Lower leg skin (tissue), 4 donors: ENCODE measurements around the gene TRAPPC3. TPM values are rescaled to one million over a fixed set of nuclear protein-coding genes. Genes with fewer than 3 reads are reported as not detected.

ENCODE experiments used
- DNase-seq, 2 donors: peaks; one replicate each; pipeline ENCODE4 v3.0.0-alpha.2; 2019; ENCODE audit warnings: low spot score in 2 of 2
- H3K4me3 ChIP-seq: fragments of 200-600 bp; sonication (generic); 2 replicates; pipeline ENCODE4 v1.5.1; 2017; ENCODE audit warnings: mild to moderate bottlenecking, low read depth; ENCODE audit not compliant: poor library complexity, severe bottlenecking
- POLR2A ChIP-seq, 2 donors: fragments of 450-650 bp; IDR thresholded peaks; one replicate each; pipeline ENCODE4 v1.6.1; 2016 to 2017; ENCODE audit warnings: antibody characterized with exemption in 2 of 2, mild to moderate bottlenecking in 1 of 2, moderate library complexity in 1 of 2
- WGBS, 2 donors: methylation state at CpG; one replicate each; pipeline ENCODE4 v1.1.5; 2018; 5-methylcytosine and 5-hydroxymethylcytosine counted together
- intact Hi-C: fragments of 100-400 bp; cut with DNase I; formaldehyde crosslinking; loops from one replicate; pipeline ENCODE4 v1.15.0; 2023; ENCODE audit warnings: low total_unique reads
- total RNA-seq, 4 donors: library from RNA; depleted of rRNA; stranded (reverse); fragments of >200 nt; gene quantifications; one replicate each; pipeline ENCODE4 v1.1.0, GENCODE V29; 2016
- TF ChIP-seq, protein P1 (sequence below), 3 donors: fragments of 450-650 bp; IDR thresholded peaks; one replicate each; pipeline ENCODE4 v1.5.1; 2016; ENCODE audit warnings: antibody characterized with exemption in 3 of 3, mild to moderate bottlenecking in 3 of 3, moderate library complexity in 2 of 3

Gene TRAPPC3
- total RNA-seq, 4 donors from 2014 or later, result 78.3 to 113 (median 104) TPM

- WGBS, 2 donors, result 2 to 4% methylated on average over 32 of the region's 32 CpGs
- TF ChIP-seq, protein P1, sequence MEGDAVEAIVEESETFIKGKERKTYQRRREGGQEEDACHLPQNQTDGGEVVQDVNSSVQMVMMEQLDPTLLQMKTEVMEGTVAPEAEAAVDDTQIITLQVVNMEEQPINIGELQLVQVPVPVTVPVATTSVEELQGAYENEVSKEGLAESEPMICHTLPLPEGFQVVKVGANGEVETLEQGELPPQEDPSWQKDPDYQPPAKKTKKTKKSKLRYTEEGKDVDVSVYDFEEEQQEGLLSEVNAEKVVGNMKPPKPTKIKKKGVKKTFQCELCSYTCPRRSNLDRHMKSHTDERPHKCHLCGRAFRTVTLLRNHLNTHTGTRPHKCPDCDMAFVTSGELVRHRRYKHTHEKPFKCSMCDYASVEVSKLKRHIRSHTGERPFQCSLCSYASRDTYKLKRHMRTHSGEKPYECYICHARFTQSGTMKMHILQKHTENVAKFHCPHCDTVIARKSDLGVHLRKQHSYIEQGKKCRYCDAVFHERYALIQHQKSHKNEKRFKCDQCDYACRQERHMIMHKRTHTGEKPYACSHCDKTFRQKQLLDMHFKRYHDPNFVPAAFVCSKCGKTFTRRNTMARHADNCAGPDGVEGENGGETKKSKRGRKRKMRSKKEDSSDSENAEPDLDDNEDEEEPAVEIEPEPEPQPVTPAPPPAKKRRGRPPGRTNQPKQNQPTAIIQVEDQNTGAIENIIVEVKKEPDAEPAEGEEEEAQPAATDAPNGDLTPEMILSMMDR (IDR thresholded peaks at IDR 0.05), result no peak
- no peak for TF ChIP-seq POLR2A (IDR thresholded peaks at IDR 0.05)
- peak in 1 of 2 donors; percentile 76 for DNase-seq
- intact Hi-C loops, result no loop called here
- H3K4me3 ChIP-seq, result peak overlapping the region; percentile 77
These were observed 59.7 kb downstream of the TRAPPC3 start for GRCh38 chr1:36089393-36090121.

DNA sequence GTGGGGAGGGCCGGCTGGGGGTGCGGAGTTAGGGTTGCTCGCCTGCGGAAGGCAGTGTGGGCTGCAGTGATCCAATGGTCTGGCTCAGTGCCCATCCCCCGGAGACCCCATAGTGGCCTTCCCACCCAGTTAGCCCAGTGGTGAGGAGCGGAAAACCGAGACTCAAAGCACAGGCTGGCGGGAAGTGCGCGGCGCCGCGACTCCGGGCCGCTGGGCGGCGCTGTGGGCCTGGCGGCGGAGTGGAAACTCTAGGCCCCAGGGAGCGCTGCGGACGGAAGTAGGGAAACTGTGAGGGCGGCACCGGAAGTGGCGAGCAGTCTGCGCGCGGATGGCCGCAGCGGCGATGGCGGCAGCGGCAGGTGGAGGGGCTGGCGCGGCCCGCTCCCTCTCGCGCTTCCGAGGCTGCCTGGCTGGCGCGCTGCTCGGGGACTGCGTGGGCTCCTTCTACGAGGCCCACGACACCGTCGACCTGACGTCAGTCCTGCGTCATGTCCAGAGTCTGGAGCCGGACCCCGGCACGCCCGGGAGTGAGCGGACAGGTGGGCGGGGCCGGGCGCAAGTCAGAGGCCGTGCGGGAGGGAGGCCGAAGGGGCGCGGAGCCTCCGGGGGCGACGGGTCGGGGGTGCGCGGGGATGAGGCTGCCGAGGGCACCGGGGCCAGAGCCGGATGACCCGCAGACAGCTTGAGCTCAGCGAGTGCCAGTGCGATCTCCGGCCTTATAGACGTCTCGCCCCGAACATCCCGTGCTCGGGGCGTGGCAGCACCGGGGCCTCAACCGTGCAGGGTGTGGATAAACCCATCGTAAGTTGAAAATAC lies 60.5 kb downstream of the TRAPPC3 start, which contains the start of gene ADPRS:
TSS of gene ADPRS (plus strand) at position 316 of the 816 bp plus-strand sequence. CDS start at position 329, 13 bp downstream.
- 0% methylated on average over 50 to 81 of the region's 84 CpGs for WGBS, 2 donors
- TF ChIP-seq, protein P1 (IDR thresholded peaks at IDR 0.05), result peak in 2 of 3 donors; percentile 23 to 94
- no peak for TF ChIP-seq POLR2A (IDR thresholded peaks at IDR 0.05)
- H3K4me3 ChIP-seq, result peak within 1 kb of the TSS; percentile 77
- peak; percentile 83 to 97 for DNase-seq
- intact Hi-C loops, result no loop called here

DNA sequence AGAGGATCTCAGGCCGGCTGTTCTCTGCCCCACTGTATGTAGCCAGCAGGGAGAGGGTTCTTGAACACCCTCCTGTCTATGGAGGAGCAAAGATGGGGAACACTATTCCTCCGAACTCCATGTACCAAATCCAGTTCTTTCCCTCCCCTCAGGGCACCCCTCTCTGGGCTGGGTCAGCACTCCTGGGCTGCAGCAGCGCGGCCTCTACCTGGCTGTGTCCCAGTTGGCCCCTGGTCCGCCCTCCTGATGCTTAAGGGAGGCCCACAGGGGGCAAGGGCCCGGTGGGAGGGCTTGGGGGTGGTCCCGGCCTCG lies 61.1 kb downstream of the TRAPPC3 start:
- DNase-seq, result no peak
- intact Hi-C loops, result no loop called here
- no peak for TF ChIP-seq POLR2A (IDR thresholded peaks at IDR 0.05)
- TF ChIP-seq, protein P1 (IDR thresholded peaks at IDR 0.05), result no peak
- 24 to 29% methylated on average over 7 of the region's 8 CpGs for WGBS, 2 donors
- peak overlapping the region; percentile 77 for H3K4me3 ChIP-seq

- TF ChIP-seq, protein P1 (IDR thresholded peaks at IDR 0.05), result no peak
- no peak for TF ChIP-seq POLR2A (IDR thresholded peaks at IDR 0.05)
- WGBS, 2 donors, result 89 to 91% methylated on average over 28 to 31 of the region's 31 CpGs
- DNase-seq, result peak in 1 of 2 donors; percentile 62
- intact Hi-C loops, result no loop called here
- H3K4me3 ChIP-seq, result no peak overlapping the region
These were observed 61.8 kb downstream of the TRAPPC3 start for GRCh38 chr1:36087233-36088123.

Other genes with a start within 250 kb of the TRAPPC3 start
- gene AGO3, start 218.4 kb downstream of the TRAPPC3 start, total RNA-seq, result 10 to 100 TPM; 11.5 to 25.8 (median 20.9) TPM
- under 1 TPM in 1 of 4 donors, not detected in 3; 0.38 TPM for gene TEKT2, start 65.4 kb downstream of the TRAPPC3 start, total RNA-seq
- 100 to 1,000 TPM in 1 of 4 donors, 10 to 100 TPM in 3; 54.5 to 119 (median 71.2) TPM for gene ADPRS, start 60.6 kb downstream of the TRAPPC3 start, total RNA-seq
- gene COL8A2, start 24.3 kb downstream of the TRAPPC3 start, total RNA-seq, result 1 to 10 TPM; 4.8 to 9.8 (median 7.6) TPM
- 100 to 1,000 TPM; 115 to 171 (median 153) TPM for gene MAP7D1, start 6.7 kb upstream of the TRAPPC3 start, total RNA-seq
- 100 to 1,000 TPM in 1 of 4 donors, 10 to 100 TPM in 3; 64.1 to 102 (median 76.9) TPM for gene THRAP3, start 75.0 kb upstream of the TRAPPC3 start, total RNA-seq
- 10 to 100 TPM in 3 of 4 donors, 1 to 10 TPM in 1; 9.8 to 20.9 (median 14.6) TPM for gene SH3D21, start 156.9 kb upstream of the TRAPPC3 start, total RNA-seq
- gene EVA1B, start 174.2 kb upstream of the TRAPPC3 start, total RNA-seq, result 10 to 100 TPM; 29.8 to 35.5 (median 34.3) TPM
- gene STK40, start 236.4 kb upstream of the TRAPPC3 start, total RNA-seq, result 10 to 100 TPM; 58.7 to 73.1 (median 63.0) TPM
- 10 to 100 TPM; 21.0 to 32.2 (median 27.0) TPM for gene LSM10, start 248.4 kb upstream of the TRAPPC3 start, total RNA-seq